IMR-90 (cell line): Measurements from ENCODE around the gene GSE1. TPM values are rescaled to one million over a fixed set of nuclear protein-coding genes. Genes with fewer than 3 reads are reported as not detected.

Source experiments
- ATAC-seq: fragments of 200-7000 bp; cut with Tn5 transposase; 2 replicates; pipeline ENCODE4 v1.9.1; 2020; ENCODE audit warnings: low read depth, mild to moderate bottlenecking, moderate library complexity
- BruUV-seq: library from RNA; stranded (reverse); fragments of 400-500 nt; replicated peaks from 2 replicates; lab custom pipeline; 2021; lab: Mats Ljungman, UMichigan
- CTCF ChIA-PET: fragments of 300-600 bp; formaldehyde crosslinking; extraction: SDS; loops from one replicate; lab custom pipeline; 2021; ENCODE audit warnings: antibody characterized with exemption; lab: Yijun Ruan, JAX
- POLR2A ChIA-PET: fragments of 300-600 bp; sonication (Branson Sonifier 250); formaldehyde crosslinking; loops from one replicate; lab custom pipeline; 2022; ENCODE audit warnings: antibody characterized with exemption; ENCODE audit not compliant: unreplicated experiment; lab: Charles Lee
- DNase-seq: peaks from one replicate; pipeline ENCODE4 v3.0.0; 2013
- H2AFZ ChIP-seq: replicated peaks from 2 replicates; pipeline ENCODE3; 2013; ENCODE audit warnings: low read length, mild to moderate bottlenecking; ENCODE audit not compliant: poor library complexity
- H2AK5ac ChIP-seq: 2 replicates; pipeline ENCODE4 v1.6.1; 2013; ENCODE audit warnings: low read depth, low read length, inconsistent platforms
- H2AK9ac ChIP-seq: replicated peaks from 2 replicates; pipeline ENCODE3; 2013; ENCODE audit warnings: mild to moderate bottlenecking, low read depth, low read length, moderate library complexity; ENCODE audit not compliant: poor library complexity
- H2BK120ac ChIP-seq: 2 replicates; pipeline ENCODE4 v1.6.1; 2013; ENCODE audit warnings: low read depth, low read length, inconsistent platforms
- H2BK15ac ChIP-seq: 3 replicates; pipeline ENCODE4 v1.6.1; 2013; ENCODE audit warnings: low read depth, low read length, inconsistent platforms
- H2BK20ac ChIP-seq: 2 replicates; pipeline ENCODE4 v1.6.1; 2013; ENCODE audit warnings: low read depth, mild to moderate bottlenecking, inconsistent platforms, low read length, moderate library complexity
- H2BK5ac ChIP-seq: 2 replicates; pipeline ENCODE4 v1.6.1; 2013; ENCODE audit warnings: mild to moderate bottlenecking, low read depth, low read length, inconsistent platforms; ENCODE audit not compliant: poor library complexity, severe bottlenecking
- H3K14ac ChIP-seq: replicated peaks from 2 replicates; pipeline ENCODE4 v1.6.1; 2013; ENCODE audit warnings: low read depth, low read length, inconsistent platforms
- H3K18ac ChIP-seq: 2 replicates; pipeline ENCODE4 v1.6.1; 2013; ENCODE audit warnings: low read depth, low read length, control low read depth
- H3K23ac ChIP-seq: 2 replicates; pipeline ENCODE4 v1.6.1; 2013; ENCODE audit warnings: low read depth, low read length, inconsistent platforms
- H3K27ac ChIP-seq: 2 replicates; pipeline ENCODE4 v1.5.1; 2013; ENCODE audit warnings: mild to moderate bottlenecking, control low read depth, low read length; ENCODE audit not compliant: insufficient read depth
- H3K27me3 ChIP-seq: 2 replicates; pipeline ENCODE4 v1.6.1; 2013; ENCODE audit warnings: low read length; ENCODE audit not compliant: control insufficient read depth, insufficient read depth
- H3K36me3 ChIP-seq: 2 replicates; pipeline ENCODE4 v1.6.1; 2013; ENCODE audit warnings: low read length, mixed read lengths; ENCODE audit not compliant: control insufficient read depth, insufficient read depth
- H3K4ac ChIP-seq: 2 replicates; pipeline ENCODE4 v1.6.1; 2013; ENCODE audit warnings: low read depth, low read length, inconsistent platforms
- H3K4me1 ChIP-seq: 2 replicates; pipeline ENCODE4 v1.6.1; 2013; ENCODE audit warnings: low read length, mixed read lengths; ENCODE audit not compliant: control insufficient read depth, insufficient read depth
- H3K4me2 ChIP-seq: 2 replicates; pipeline ENCODE4 v1.6.1; 2013; ENCODE audit warnings: low read depth, mild to moderate bottlenecking, control low read depth, low read length, moderate library complexity
- H3K4me3 ChIP-seq: 2 replicates; pipeline ENCODE4 v1.5.1; 2013; ENCODE audit warnings: low read depth, mild to moderate bottlenecking, control low read depth, low read length, moderate library complexity; ENCODE audit not compliant: insufficient read depth
- H3K56ac ChIP-seq: 2 replicates; pipeline ENCODE4 v1.6.1; 2013; ENCODE audit warnings: low read length, inconsistent platforms; ENCODE audit not compliant: insufficient read depth; ENCODE audit errors: extremely low read depth
- H3K79me1 ChIP-seq, 2 experiments: 2 replicates each; pipeline ENCODE4 v1.6.1; 2013; ENCODE audit warnings: low read length in 2 of 2, inconsistent platforms in 1 of 2, low read depth in 1 of 2
- H3K9ac ChIP-seq: 2 replicates; pipeline ENCODE4 v1.6.1; 2013; ENCODE audit warnings: low read depth, low read length, control low read depth
- H3K9me1 ChIP-seq: 2 replicates; pipeline ENCODE4 v1.6.1; 2013; ENCODE audit warnings: low read length, inconsistent platforms; ENCODE audit not compliant: insufficient read depth
- H3K9me3 ChIP-seq: 2 replicates; pipeline ENCODE4 v1.6.1; 2013; ENCODE audit warnings: low read length; ENCODE audit not compliant: control insufficient read depth, insufficient read depth
- H4K20me1 ChIP-seq: 2 replicates; pipeline ENCODE4 v1.6.1; 2013; ENCODE audit warnings: low read length, inconsistent platforms; ENCODE audit not compliant: insufficient read depth
- H4K5ac ChIP-seq: 2 replicates; pipeline ENCODE4 v1.6.1; 2013; ENCODE audit warnings: mild to moderate bottlenecking, low read depth, low read length, control low read depth
- H4K8ac ChIP-seq, 2 experiments: 2 replicates each; pipeline ENCODE4 v1.6.1; 2013; ENCODE audit warnings: low read depth in 2 of 2, low read length in 2 of 2, control low read depth in 1 of 2, inconsistent platforms in 1 of 2
- H4K91ac ChIP-seq: 2 replicates; pipeline ENCODE4 v1.6.1; 2013; ENCODE audit warnings: low read depth, low read length, inconsistent platforms; ENCODE audit not compliant: insufficient read depth
- BHLHE40 ChIP-seq: fragments of 150-350 bp; IDR thresholded peaks from 2 replicates; pipeline ENCODE4 v1.6.1; 2016; ENCODE audit warnings: mild to moderate bottlenecking, low read depth, low read length
- CEBPB ChIP-seq: IDR thresholded peaks from 2 replicates; pipeline ENCODE4 v1.6.1; 2012; ENCODE audit warnings: low read depth, low read length, improper control_type of control experiment
- CHD1 ChIP-seq: IDR thresholded peaks from 2 replicates; pipeline ENCODE4 v1.6.1; 2012; ENCODE audit warnings: low read depth, low read length, improper control_type of control experiment
- CTCF ChIP-seq: conservative IDR thresholded peaks from 2 replicates; pipeline ENCODE4 v1.5.1; 2012; ENCODE audit warnings: mild to moderate bottlenecking, low read depth, low read length, improper control_type of control experiment
- ELK1 ChIP-seq: fragments of 150-350 bp; IDR thresholded peaks from 2 replicates; pipeline ENCODE4 v1.6.1; 2016; ENCODE audit warnings: low read depth, mild to moderate bottlenecking, low read length, moderate library complexity, borderline replicate concordance
- FOS ChIP-seq: fragments of 150-350 bp; IDR thresholded peaks from 2 replicates; pipeline ENCODE4 v1.6.1; 2016; ENCODE audit warnings: low read depth, low read length
- MAFK ChIP-seq: IDR thresholded peaks from 2 replicates; pipeline ENCODE4 v1.6.1; 2012; ENCODE audit warnings: low read depth, low read length, improper control_type of control experiment
- MAZ ChIP-seq: IDR thresholded peaks from 2 replicates; pipeline ENCODE4 v1.6.1; 2012; ENCODE audit warnings: low read depth, mild to moderate bottlenecking, low read length, improper control_type of control experiment, moderate library complexity, borderline replicate concordance
- MXI1 ChIP-seq: IDR thresholded peaks from 2 replicates; pipeline ENCODE4 v1.6.1; 2012; ENCODE audit warnings: low read depth, mild to moderate bottlenecking, low read length, moderate library complexity, borderline replicate concordance
- NFE2L2 ChIP-seq: fragments of 150-350 bp; IDR thresholded peaks from 2 replicates; pipeline ENCODE4 v1.6.1; 2016; ENCODE audit warnings: low read depth, mild to moderate bottlenecking, low read length
- POLR2A ChIP-seq: IDR thresholded peaks from 2 replicates; pipeline ENCODE4 v1.6.1; 2012; ENCODE audit warnings: mild to moderate bottlenecking, low read depth, low read length
- RAD21 ChIP-seq: IDR thresholded peaks from 2 replicates; pipeline ENCODE4 v1.6.1; 2012; ENCODE audit warnings: low read length, improper control_type of control experiment
- RCOR1 ChIP-seq: IDR thresholded peaks from 2 replicates; pipeline ENCODE4 v1.6.1; 2012; ENCODE audit warnings: mild to moderate bottlenecking, low read length, improper control_type of control experiment; ENCODE audit not compliant: insufficient replicate concordance
- RFX5 ChIP-seq: IDR thresholded peaks from 2 replicates; pipeline ENCODE4 v1.8.0; 2012; ENCODE audit warnings: low read depth, mild to moderate bottlenecking, low read length, moderate library complexity
- SMC3 ChIP-seq: fragments of 150-350 bp; IDR thresholded peaks from 2 replicates; pipeline ENCODE4 v1.6.1; 2016; ENCODE audit warnings: low read depth, mild to moderate bottlenecking, antibody characterized with exemption, low read length, moderate library complexity
- USF2 ChIP-seq: fragments of 150-350 bp; IDR thresholded peaks from 2 replicates; pipeline ENCODE4 v1.6.1; 2017; ENCODE audit warnings: mild to moderate bottlenecking, antibody characterized with exemption, low read length, low read depth
- WGBS, 2 experiments: methylation state at CpG; one replicate each; pipeline versions ENCODE4 v1.1.5 to v1.1.7; 2013; ENCODE audit warnings: missing lambda C conversion rate in 2 of 2; ENCODE audit not compliant: insufficient read length in 1 of 2; ENCODE audit errors: extremely low coverage in 2 of 2; 5-methylcytosine and 5-hydroxymethylcytosine counted together
- dilution Hi-C: fragments of 300-500 bp; cut with HindIII; formaldehyde crosslinking; loops from one replicate; pipeline ENCODE4 v1.14.3; 2018; ENCODE audit warnings: low sequenced_read_pairs; ENCODE audit not compliant: unreplicated experiment
- in situ Hi-C: fragments of 300-500 bp; cut with MboI; formaldehyde crosslinking; loops from 3 replicates; pipeline ENCODE4 v1.14.3; 2019; ENCODE audit warnings: low sequenced_read_pairs, inconsistent platforms, mixed read lengths
- intact Hi-C: fragments of 100-400 bp; cut with micrococcal nuclease; formaldehyde crosslinking; loops from 2 replicates; pipeline ENCODE4 v1.10.0; 2022
- polyA plus RNA-seq, 3 experiments: library from polyadenylated mRNA; depleted of rRNA; stranded (reverse); fragments of >200 nt; gene quantifications; 2 replicates each; pipeline ENCODE4 v1.2.3, GENCODE V29; 2012; ENCODE audit warnings: low replicate concordance in 1 of 3
- total RNA-seq: library from RNA; depleted of rRNA; stranded (reverse); fragments of >200 nt; gene quantifications from 2 replicates; pipeline ENCODE4 v1.2.3, GENCODE V29; 2012

GSE1 gene
- total and polyA plus RNA-seq, 2 of the 4 experiments (the other 2 are of a cell fraction), result 14.9 to 25.5 TPM

- 78% methylated on average over 1 of the region's 12 CpGs; no CpG with 5 or more reads in 1 of the 2 experiments for WGBS, 2 experiments
- Histone ChIP-seq H2BK20ac (no peak overlapping the region), H3K36me3 (peaks cover 2% of the 10 kb centered on the region; the same call in 1 of the 2 replicates), H3K9me3 (no peaks in the 10 kb centered on the region; the same call in 1 of the 2 replicates), H3K4me1 (no peaks in the 10 kb centered on the region), H3K4ac (no peak overlapping the region), H3K56ac (no peak overlapping the region), H3K9ac (no peak overlapping the region), H3K79me1 (peaks cover 0 to 13% of the 10 kb centered on the region in 2 experiments; a peak in 3 of 4 replicates), H3K14ac (no peak overlapping the region), H4K20me1 (peaks cover 3% of the 10 kb centered on the region; the same call in 1 of the 2 replicates), H4K91ac (no peak overlapping the region), H2AK9ac (peak overlapping the region; percentile 24), H2BK120ac (no peak overlapping the region), H4K5ac (no peak overlapping the region), H3K27me3 (no peaks in the 10 kb centered on the region), H2AK5ac (no peak overlapping the region), H3K9me1 (peaks cover 4% of the 10 kb centered on the region; the same call in 1 of the 2 replicates), H2AFZ (no peak overlapping the region), H3K18ac (no peak overlapping the region), H2BK5ac (no peak overlapping the region), H3K27ac (no peak overlapping the region), H3K23ac (no peak overlapping the region), H4K8ac (no peak overlapping the region), H2BK15ac (no peak overlapping the region), H3K4me2 (no peak overlapping the region), H3K4me3 (no peak overlapping the region)
- no TSS peak for BruUV-seq
- intact Hi-C loops, result no loop called here
- ATAC-seq, result no peak
- dilution Hi-C loops, result no loop called here
- ChIA-PET CTCF (no interaction called here), POLR2A (no interaction called here)
- DNase-seq, result no peak
- in situ Hi-C loops, result no loop called here
- TF ChIP-seq RFX5 (no peak), ELK1 (no peak), MAFK (no peak), MXI1 (no peak), RAD21 (no peak), MAZ (no peak), POLR2A (no peak), RCOR1 (no peak), NFE2L2 (no peak), SMC3 (no peak), USF2 (no peak), CEBPB (no peak), FOS (no peak), BHLHE40 (no peak), CHD1 (no peak), CTCF (no peak)
These were observed 111.8 kb downstream of the GSE1 start for GRCh38 chr16:85724936-85725335.
